Stimulated activated CD8-positive, alpha-beta memory T cell treated with anti-CD3 and anti-CD28 coated beads, Interleukin-2, amount 100 ng/mL, for 1 hour (primary cell): Measurements from ENCODE around the gene SV2A.
"Not testable (repeated sequence)": the region's sequence is repeated elsewhere in the genome, so short reads cannot be mapped to it uniquely, and the experiment has no call there.

Experiments used
- DNase-seq, 2 donors: peaks; one replicate each; pipeline ENCODE4 v3.0.0-alpha.2; 2020; ENCODE audit warnings: low read depth in 2 of 2

SV2A gene

GRCh38 chr1:149917571-149918144 lies at the start of gene SV2A:
SV2A (minus strand) TSS chr1:149917844; CDS start chr1:149913840, 4,004 bp downstream.
- DNase-seq = peak; percentile 5 to 15

- DNase-seq = no peak
Measured at GRCh38 chr1:149967041-149967440, 49.4 kb upstream of the SV2A start.

- no peak for DNase-seq
Measured at GRCh38 chr1:149966405-149966804, 48.8 kb upstream of the SV2A start.

GRCh38 chr1:149965440-149965839 lies 47.8 kb upstream of the SV2A start:
- no peak for DNase-seq

GRCh38 chr1:149963358-149963757 lies 45.7 kb upstream of the SV2A start:
- DNase-seq = no peak

- DNase-seq = no peak
Measured at GRCh38 chr1:149962736-149963135, 45.1 kb upstream of the SV2A start.

- no peak for DNase-seq
Measured at GRCh38 chr1:149962039-149962647, 44.5 kb upstream of the SV2A start.

- not testable (repeated sequence) for DNase-seq
Measured at GRCh38 chr1:149957548-149957947, 39.9 kb upstream of the SV2A start.

- no peak for DNase-seq
Measured at GRCh38 chr1:149949911-149950310, 32.3 kb upstream of the SV2A start.

- no peak for DNase-seq
Measured at GRCh38 chr1:149945206-149945605, 27.6 kb upstream of the SV2A start.

GRCh38 chr1:149942885-149943284 lies 25.2 kb upstream of the SV2A start:
- no peak for DNase-seq

- no peak for DNase-seq
Measured at GRCh38 chr1:149942207-149942606, 24.6 kb upstream of the SV2A start.

GRCh38 chr1:149940427-149940826 lies 22.8 kb upstream of the SV2A start:
- no peak for DNase-seq

- not testable (repeated sequence) for DNase-seq
Measured at GRCh38 chr1:149938668-149939003, 21.0 kb upstream of the SV2A start.

- no peak for DNase-seq
Measured at GRCh38 chr1:149937759-149938158, 20.1 kb upstream of the SV2A start.

GRCh38 chr1:149936992-149937705 lies 19.5 kb upstream of the SV2A start:
- no peak for DNase-seq

- DNase-seq = no peak
Measured at GRCh38 chr1:149936170-149936991, 18.7 kb upstream of the SV2A start, which contains the start of gene MTMR11. MTMR11 (minus strand) TSS chr1:149936879; CDS start chr1:149936647, 232 bp downstream.

- DNase-seq = no peak
Measured at GRCh38 chr1:149934356-149934755, 16.7 kb upstream of the SV2A start.

GRCh38 chr1:149933208-149933607 lies 15.6 kb upstream of the SV2A start:
- DNase-seq = no peak

- no peak for DNase-seq
Measured at GRCh38 chr1:149932474-149932873, 14.8 kb upstream of the SV2A start.

GRCh38 chr1:149931212-149931790 lies 13.7 kb upstream of the SV2A start:
- no peak for DNase-seq

- DNase-seq = no peak
Measured at GRCh38 chr1:149929856-149930255, 12.2 kb upstream of the SV2A start.
